ENCODE data around the gene OMA1.

Gene OMA1

GRCh38 chr1:58465825-58466629, 80.5 kb downstream of the OMA1 start:
- FAIRE-seq (no peak), DNase-seq (ENCODE audit: insufficient read length, low spot score) (no peak)

GRCh38 chr1:58465176-58465575, 81.3 kb downstream of the OMA1 start:
- no peak for DNase-seq (ENCODE audit: insufficient read length, low spot score)
- FAIRE-seq: no peak

GRCh38 chr1:58460469-58460868, 86.1 kb downstream of the OMA1 start:
- DNase-seq (ENCODE audit: insufficient read length, low spot score) (peak; percentile 12), FAIRE-seq (no peak)

GRCh38 chr1:58459911-58460310, 86.6 kb downstream of the OMA1 start:
- FAIRE-seq (no peak), DNase-seq (ENCODE audit: insufficient read length, low spot score) (no peak)

- FAIRE-seq: no peak
- no peak for DNase-seq (ENCODE audit: insufficient read length, low spot score)
Observed at GRCh38 chr1:58457023-58457635, 89.4 kb downstream of the OMA1 start.

GRCh38 chr1:58456470-58456869, 90.1 kb downstream of the OMA1 start:
- FAIRE-seq (no peak), DNase-seq (ENCODE audit: insufficient read length, low spot score) (no peak)

GRCh38 chr1:58454807-58455206, 91.7 kb downstream of the OMA1 start:
- no peak for DNase-seq (ENCODE audit: insufficient read length, low spot score)
- no peak for FAIRE-seq

- DNase-seq (ENCODE audit: insufficient read length, low spot score) (no peak), FAIRE-seq (no peak)
Observed at GRCh38 chr1:58454385-58454784, 92.1 kb downstream of the OMA1 start.

- FAIRE-seq (no peak), DNase-seq (ENCODE audit: insufficient read length, low spot score) (no peak)
Observed at GRCh38 chr1:58451560-58452191, 94.8 kb downstream of the OMA1 start.

GRCh38 chr1:58447886-58448285, 98.6 kb downstream of the OMA1 start:
- FAIRE-seq: no peak
- DNase-seq (ENCODE audit: insufficient read length, low spot score): no peak

GRCh38 chr1:58447042-58447441, 99.5 kb downstream of the OMA1 start:
- FAIRE-seq (no peak), DNase-seq (ENCODE audit: insufficient read length, low spot score) (no peak)

- FAIRE-seq: no peak
- DNase-seq (ENCODE audit: insufficient read length, low spot score): no peak
Observed at GRCh38 chr1:58446368-58446767, 100.2 kb downstream of the OMA1 start.

- FAIRE-seq (no peak), DNase-seq (ENCODE audit: insufficient read length, low spot score) (no peak)
Observed at GRCh38 chr1:58443986-58444868, 102.3 kb downstream of the OMA1 start.

GRCh38 chr1:58442114-58442513, 104.4 kb downstream of the OMA1 start:
- FAIRE-seq: no peak
- no peak for DNase-seq (ENCODE audit: insufficient read length, low spot score)

GRCh38 chr1:58441699-58442098, 104.8 kb downstream of the OMA1 start:
- FAIRE-seq (no peak), DNase-seq (ENCODE audit: insufficient read length, low spot score) (no peak)

- FAIRE-seq (no peak), DNase-seq (ENCODE audit: insufficient read length, low spot score) (no peak)
Observed at GRCh38 chr1:58440696-58441095, 105.8 kb downstream of the OMA1 start.

GRCh38 chr1:58439946-58440345, 106.6 kb downstream of the OMA1 start:
- DNase-seq (ENCODE audit: insufficient read length, low spot score): no peak
- no peak for FAIRE-seq

- FAIRE-seq: no peak
- DNase-seq (ENCODE audit: insufficient read length, low spot score): no peak
Observed at GRCh38 chr1:58438468-58438867, 108.1 kb downstream of the OMA1 start.

GRCh38 chr1:58437623-58438022, 108.9 kb downstream of the OMA1 start:
- FAIRE-seq (no peak), DNase-seq (ENCODE audit: insufficient read length, low spot score) (no peak)

GRCh38 chr1:58436615-58437297, 109.8 kb downstream of the OMA1 start:
- DNase-seq (ENCODE audit: insufficient read length, low spot score): no peak
- no peak for FAIRE-seq
